AG10803 (cell line): ENCODE data around the gene DMP1.

ENCODE experiments used
- DNase-seq: peaks from one replicate; pipeline ENCODE4 v3.0.0; 2010; ENCODE audit warnings: low read depth
- H3K4me3 ChIP-seq: 2 replicates; pipeline ENCODE4 v1.5.1; 2011; ENCODE audit warnings: mild to moderate bottlenecking, low read length, control low read depth
- CTCF ChIP-seq: conservative IDR thresholded peaks from 2 replicates; pipeline ENCODE4 v1.5.1; 2011; ENCODE audit warnings: mild to moderate bottlenecking, low read length, control low read depth, inconsistent platforms

Gene DMP1

GRCh38 chr4:87650938-87651337, 858 bp downstream of the DMP1 start:
- H3K4me3 ChIP-seq, result no peak overlapping the region
- no peak for TF ChIP-seq CTCF
- no peak for DNase-seq

GRCh38 chr4:87651941-87652340, 1.9 kb downstream of the DMP1 start:
- no peak for DNase-seq
- no peak overlapping the region for H3K4me3 ChIP-seq
- no peak for TF ChIP-seq CTCF

GRCh38 chr4:87654487-87655044, 4.5 kb downstream of the DMP1 start:
- TF ChIP-seq CTCF, result no peak
- DNase-seq, result no peak
- no peak overlapping the region for H3K4me3 ChIP-seq

- peak; percentile 43 for DNase-seq
- H3K4me3 ChIP-seq, result no peak overlapping the region
- no peak for TF ChIP-seq CTCF
Observed at GRCh38 chr4:87657525-87657924, 7.4 kb downstream of the DMP1 start.

GRCh38 chr4:87659247-87659931, 9.3 kb downstream of the DMP1 start:
- H3K4me3 ChIP-seq, result no peak overlapping the region
- no peak for DNase-seq

GRCh38 chr4:87662871-87663270, 12.8 kb downstream of the DMP1 start:
- TF ChIP-seq CTCF, result no peak
- DNase-seq, result no peak
- no peak overlapping the region for H3K4me3 ChIP-seq

More at GRCh38 chr4:87659247-87659931, 9.3 kb downstream of the DMP1 start:
- no peak for TF ChIP-seq CTCF

- no peak for DNase-seq
- H3K4me3 ChIP-seq, result no peak overlapping the region
- TF ChIP-seq CTCF, result no peak
Observed at GRCh38 chr4:87669373-87669772, 19.3 kb downstream of the DMP1 start.
